K562 (cell line): ENCODE measurements around the gene MTERF4.

ENCODE experiments used
- CHD1 ChIP-seq: fragments of 200-600 bp; sonication (generic); IDR thresholded peaks from one replicate; pipeline ENCODE4 v1.6.1; 2012; ENCODE audit warnings: mild to moderate bottlenecking, moderate library complexity, low read length, inconsistent platforms
- ILF3 ChIP-seq: fragments of 450-650 bp; IDR thresholded peaks from 2 replicates; pipeline ENCODE4 v1.6.1; 2018; ENCODE audit warnings: antibody characterized with exemption, mild to moderate bottlenecking, moderate library complexity, borderline replicate concordance
- POLR2AphosphoS5 ChIP-seq: IDR thresholded peaks from 2 replicates; pipeline ENCODE4 v1.6.1; 2011; ENCODE audit warnings: mild to moderate bottlenecking, low read depth, low read length, moderate library complexity; ENCODE audit not compliant: control insufficient read depth, insufficient read depth
- RFX5 ChIP-seq: IDR thresholded peaks from 2 replicates; pipeline ENCODE4 v1.6.1; 2011; ENCODE audit warnings: low read depth, mild to moderate bottlenecking, improper control_type of control experiment, low read length
- ZEB2 ChIP-seq: fragments of 450-650 bp; IDR thresholded peaks from 2 replicates; pipeline ENCODE4 v1.6.1; 2016
- ZNF224 ChIP-seq: sonication (generic); formaldehyde crosslinking; IDR thresholded peaks from 2 replicates; pipeline ENCODE4 v1.8.0; 2022; ENCODE audit warnings: mild to moderate bottlenecking, missing genetic modification reagents
- TF ChIP-seq, protein P1 (sequence below): sonication (generic); formaldehyde crosslinking; IDR thresholded peaks from 2 replicates; pipeline ENCODE4 v1.8.1; 2023; ENCODE audit warnings: mild to moderate bottlenecking, missing genetic modification reagents
- TF ChIP-seq, protein P2 (sequence below), 2 experiments: fragments of 450-650 bp in 1 of 2; sonication (generic) in 1 of 2; formaldehyde crosslinking in 1 of 2; IDR thresholded peaks in 1 of 2; conservative IDR thresholded peaks in 1 of 2; 2 replicates each; pipeline versions ENCODE4 v1.6.1 to v1.8.1; 2016 to 2023; ENCODE audit warnings: mild to moderate bottlenecking in 2 of 2, moderate library complexity in 2 of 2, inconsistent platforms in 1 of 2, missing genetic modification reagents in 1 of 2

DNA sequence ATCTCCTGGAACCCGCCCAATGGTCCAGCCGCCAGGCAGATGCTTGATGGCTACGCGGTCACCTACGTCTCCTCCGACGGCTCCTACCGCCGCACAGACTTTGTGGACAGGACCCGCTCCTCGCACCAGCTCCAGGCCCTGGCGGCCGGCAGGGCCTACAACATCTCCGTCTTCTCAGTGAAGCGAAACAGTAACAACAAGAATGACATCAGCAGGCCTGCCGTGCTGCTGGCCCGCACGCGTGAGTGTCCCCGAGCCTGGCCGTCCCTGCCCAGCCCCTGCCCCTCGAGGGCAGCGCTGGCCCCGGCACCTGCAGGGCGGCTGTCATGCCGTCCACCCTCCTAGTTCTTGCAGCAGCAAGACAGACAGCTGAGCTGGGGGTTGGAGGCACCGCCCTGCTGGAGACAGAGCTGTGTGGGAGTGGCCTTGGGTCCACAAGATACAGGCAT, 36.7 kb downstream of the MTERF4 start:
- no peak for TF ChIP-seq POLR2AphosphoS5
- TF ChIP-seq, protein P1, sequence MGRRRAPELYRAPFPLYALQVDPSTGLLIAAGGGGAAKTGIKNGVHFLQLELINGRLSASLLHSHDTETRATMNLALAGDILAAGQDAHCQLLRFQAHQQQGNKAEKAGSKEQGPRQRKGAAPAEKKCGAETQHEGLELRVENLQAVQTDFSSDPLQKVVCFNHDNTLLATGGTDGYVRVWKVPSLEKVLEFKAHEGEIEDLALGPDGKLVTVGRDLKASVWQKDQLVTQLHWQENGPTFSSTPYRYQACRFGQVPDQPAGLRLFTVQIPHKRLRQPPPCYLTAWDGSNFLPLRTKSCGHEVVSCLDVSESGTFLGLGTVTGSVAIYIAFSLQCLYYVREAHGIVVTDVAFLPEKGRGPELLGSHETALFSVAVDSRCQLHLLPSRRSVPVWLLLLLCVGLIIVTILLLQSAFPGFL (CRISPR knock-in tag) = no peak
- TF ChIP-seq, protein P2, sequence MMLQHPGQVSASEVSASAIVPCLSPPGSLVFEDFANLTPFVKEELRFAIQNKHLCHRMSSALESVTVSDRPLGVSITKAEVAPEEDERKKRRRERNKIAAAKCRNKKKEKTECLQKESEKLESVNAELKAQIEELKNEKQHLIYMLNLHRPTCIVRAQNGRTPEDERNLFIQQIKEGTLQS (IDR thresholded peaks at IDR 0.05) = no peak
- TF ChIP-seq, protein P2 (CRISPR knock-in tag; conservative IDR thresholded peaks at IDR 0.05) = no peak
- no peak for TF ChIP-seq ILF3
- TF ChIP-seq RFX5 = no peak
- TF ChIP-seq ZNF224 (CRISPR knock-in tag) = no peak
- TF ChIP-seq CHD1 = no peak
- TF ChIP-seq ZEB2 = no peak
